ENCODE data around the gene TBC1D20.

Gene TBC1D20

GRCh38 chr20:428658-429200 lies 33.6 kb downstream of the TBC1D20 start:
- Histone ChIP-seq H3K27me3 (no peaks in the 10 kb centered on the region), H3K4me1 (no peaks in the 10 kb centered on the region), H3K4me3 (ENCODE audit: low read depth, low read length) (no peak overlapping the region), H3K9me3 (no peaks in the 10 kb centered on the region), H3K36me3 (no peaks in the 10 kb centered on the region)
- TF ChIP-seq CTCF (IDR thresholded peaks at IDR 0.05; ENCODE audit: low read depth, low read length), result no peak
- DNase-seq, result no peak

- Histone ChIP-seq H3K36me3 (no peaks in the 10 kb centered on the region), H3K27me3 (no peaks in the 10 kb centered on the region), H3K9me3 (no peaks in the 10 kb centered on the region), H3K4me1 (no peaks in the 10 kb centered on the region), H3K4me3 (ENCODE audit: low read depth, low read length) (no peak overlapping the region)
- DNase-seq, result no peak
- TF ChIP-seq CTCF (IDR thresholded peaks at IDR 0.05; ENCODE audit: low read depth, low read length), result no peak
These were observed 34.3 kb downstream of the TBC1D20 start for GRCh38 chr20:427849-428657.

- Histone ChIP-seq H3K36me3 (no peaks in the 10 kb centered on the region), H3K4me1 (no peaks in the 10 kb centered on the region), H3K4me3 (ENCODE audit: low read depth, low read length) (no peak overlapping the region), H3K9me3 (no peaks in the 10 kb centered on the region), H3K27me3 (no peaks in the 10 kb centered on the region)
- TF ChIP-seq CTCF (IDR thresholded peaks at IDR 0.05; ENCODE audit: low read depth, low read length), result no peak
- DNase-seq, result no peak
These were observed 34.9 kb downstream of the TBC1D20 start for GRCh38 chr20:427401-427800.

- no peaks in the 10 kb centered on the region for H3K36me3 ChIP-seq
- no peak for DNase-seq
- no peaks in the 10 kb centered on the region for H3K27me3 ChIP-seq
- no peak for TF ChIP-seq CTCF (IDR thresholded peaks at IDR 0.05; ENCODE audit: low read depth, low read length)
- no peak overlapping the region for H3K4me3 ChIP-seq (ENCODE audit: low read depth, low read length)
- H3K9me3 ChIP-seq, result no peaks in the 10 kb centered on the region
- no peaks in the 10 kb centered on the region for H3K4me1 ChIP-seq
These were observed 35.8 kb downstream of the TBC1D20 start for GRCh38 chr20:426566-426965.

GRCh38 chr20:421685-422250 lies 40.6 kb downstream of the TBC1D20 start:
- H3K36me3 ChIP-seq, result no peaks in the 10 kb centered on the region
- no peaks in the 10 kb centered on the region for H3K9me3 ChIP-seq

More at GRCh38 chr20:421685-422250, 40.6 kb downstream of the TBC1D20 start:
- DNase-seq, result no peak
- H3K4me3 ChIP-seq (ENCODE audit: low read depth, low read length), result no peak overlapping the region
- no peak for TF ChIP-seq CTCF (IDR thresholded peaks at IDR 0.05; ENCODE audit: low read depth, low read length)
- no peaks in the 10 kb centered on the region for H3K4me1 ChIP-seq
- H3K27me3 ChIP-seq, result no peaks in the 10 kb centered on the region

All from BE2C (cell line).